ENCODE data around the gene DLG1.

GRCh38 chr3:197222937-197223370 is 75.5 kb downstream of the DLG1 start:
- TF ChIP-seq CTCF (IDR thresholded peaks at IDR 0.05) = no peak
- no peak for TF ChIP-seq POLR2A (IDR thresholded peaks at IDR 0.05)

Measured in adrenal gland (tissue), 5 donors.